SKM-1 treated with dmso at 0.1 percent for 144 hours (cell line): Measurements from ENCODE around the gene ARHGAP26.
"Not testable (repeated sequence)": the region's sequence is repeated elsewhere in the genome, so short reads cannot be mapped to it uniquely, and the experiment has no call there.

Source experiments
- DNase-seq: peaks from one replicate; lab custom pipeline; 2025; ENCODE audit not compliant: unreplicated experiment; lab: John Stamatoyannopoulos, UW

ARHGAP26 gene

GRCh38 chr5:142926549-142926948, 156.4 kb downstream of the ARHGAP26 start:
- DNase-seq: no peak

DNA sequence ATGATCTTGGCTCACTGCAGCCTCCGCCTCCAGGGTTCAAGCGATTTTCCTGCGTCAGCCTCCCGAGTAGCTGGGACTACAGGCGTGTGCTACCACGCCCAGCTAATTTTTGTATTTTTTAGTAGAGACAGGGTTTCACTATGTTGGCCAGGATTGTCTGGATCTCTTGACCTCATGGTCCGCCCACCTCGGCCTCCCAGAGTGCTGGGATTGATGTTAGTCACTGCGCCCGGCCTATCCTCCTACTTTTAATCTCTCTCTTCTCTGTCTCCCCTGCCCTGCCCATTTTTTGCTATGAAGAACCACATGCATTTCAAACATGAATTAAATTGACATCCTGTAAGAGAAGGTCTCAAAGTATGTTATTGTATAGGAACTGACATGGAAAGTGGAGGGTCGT, 158.8 kb downstream of the ARHGAP26 start:
- not testable (repeated sequence) for DNase-seq

DNA sequence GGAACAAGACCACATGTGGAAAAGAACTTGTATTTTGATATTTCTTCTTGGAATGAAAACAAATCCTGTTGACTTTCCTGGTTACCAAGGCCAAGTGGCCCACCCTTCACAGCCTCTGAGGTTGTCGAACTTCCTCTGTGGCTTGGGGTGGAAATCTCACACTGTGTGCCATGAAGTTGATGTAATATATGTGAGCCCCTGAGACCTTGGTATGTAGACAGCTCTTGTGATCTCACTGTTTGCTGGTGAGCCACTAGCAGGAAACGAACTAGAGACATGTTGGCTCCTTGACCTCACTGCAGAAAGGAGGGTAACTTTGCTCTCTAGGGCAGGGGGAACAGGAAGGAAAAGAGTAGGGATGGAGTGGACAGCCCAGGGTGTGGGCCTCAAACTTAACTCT, 159.4 kb downstream of the ARHGAP26 start:
- DNase-seq: no peak

- no peak for DNase-seq
Observed at GRCh38 chr5:142930395-142931110, 160.4 kb downstream of the ARHGAP26 start.

DNA sequence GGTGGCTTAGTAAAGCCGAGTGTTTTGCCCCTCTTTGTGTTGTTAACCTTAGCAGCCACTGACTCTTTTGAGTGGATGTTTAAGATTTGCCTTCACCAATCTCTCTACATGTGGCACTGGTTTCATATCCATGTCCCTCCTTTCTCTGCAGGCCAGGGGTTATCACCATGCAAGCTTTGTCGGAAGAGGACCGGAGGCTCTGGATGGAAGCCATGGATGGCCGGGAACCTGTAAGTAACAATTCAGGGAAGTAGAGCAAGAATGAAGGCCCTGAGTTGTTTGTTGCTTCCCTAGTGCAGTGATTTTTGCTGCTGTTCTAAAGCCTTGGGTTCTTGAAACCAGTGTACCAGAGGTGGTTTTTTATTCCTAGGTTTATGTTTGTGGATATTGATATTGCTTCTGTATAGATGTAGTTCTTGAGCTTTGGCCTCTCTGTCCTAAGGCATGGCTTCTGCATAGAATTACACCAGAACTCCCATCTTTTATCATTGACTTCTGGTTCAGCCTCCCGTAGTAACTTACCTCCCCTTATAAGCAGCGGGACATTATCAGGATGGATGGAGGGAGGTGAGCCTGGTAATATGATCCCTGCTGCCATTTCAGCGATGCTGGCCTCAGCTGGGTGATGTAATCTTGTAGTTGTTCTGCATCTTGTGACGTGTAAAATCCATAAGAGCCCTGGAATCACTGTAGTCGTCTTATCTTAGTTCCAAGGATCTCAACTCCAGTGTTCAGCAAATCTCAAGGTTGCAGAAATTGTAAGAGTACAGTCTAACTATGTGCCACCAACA, 161.9 kb downstream of the ARHGAP26 start:
- DNase-seq: no peak

DNA sequence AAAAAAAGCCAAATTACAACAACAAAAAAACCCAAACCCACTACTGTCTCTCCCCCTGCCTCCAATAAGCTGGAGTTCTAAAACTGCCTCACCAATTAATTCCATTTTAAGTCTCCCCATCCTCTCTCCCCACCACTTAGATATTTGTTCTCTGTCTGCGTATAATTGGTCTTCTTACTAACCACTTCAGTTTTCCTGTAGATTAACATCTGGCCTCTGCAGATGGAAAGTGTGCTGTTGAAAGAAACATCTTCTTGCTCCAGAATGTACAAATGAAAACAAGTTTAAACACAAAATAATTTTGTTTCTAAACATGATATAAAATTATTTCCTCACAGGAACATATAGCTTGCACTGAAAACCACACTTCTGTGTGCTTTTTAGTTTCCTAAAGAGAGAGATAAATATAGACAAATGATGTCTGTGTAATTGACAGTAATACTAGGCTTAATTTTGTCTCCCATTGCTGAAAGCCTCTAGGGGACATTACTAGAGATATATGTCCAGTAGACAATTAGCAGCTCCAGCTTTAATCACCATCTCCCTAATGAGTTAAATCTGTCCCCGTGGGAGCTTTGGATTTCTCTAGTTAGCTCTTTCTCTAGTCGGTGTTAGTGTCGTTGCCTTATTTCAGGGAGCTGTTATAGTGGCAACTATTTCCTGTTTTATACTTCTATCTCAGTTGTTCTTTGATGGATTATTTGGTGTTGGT, 164.0 kb downstream of the ARHGAP26 start:
- no peak for DNase-seq

- no peak for DNase-seq
Observed at GRCh38 chr5:142935014-142935413, 164.8 kb downstream of the ARHGAP26 start.

DNA sequence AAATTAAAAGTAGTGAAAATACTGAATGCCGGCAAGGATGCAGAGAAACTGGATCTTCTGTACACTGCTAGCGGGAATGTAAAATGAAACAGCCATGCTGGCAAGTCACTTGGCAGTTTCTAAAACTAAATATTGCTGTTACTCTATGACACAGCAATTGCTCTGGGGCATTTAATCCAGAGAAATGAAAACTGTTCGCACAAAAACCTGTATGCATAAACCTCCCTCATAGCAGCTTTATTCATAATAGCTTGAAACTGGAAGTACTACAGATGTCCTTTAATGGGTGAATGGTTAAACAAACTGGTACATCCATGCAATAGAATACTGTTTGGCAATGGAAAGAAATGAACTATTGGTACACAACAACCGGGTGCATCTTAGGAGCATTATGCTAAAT, 167.2 kb downstream of the ARHGAP26 start:
- no peak for DNase-seq

GRCh38 chr5:142938266-142938880, 168.2 kb downstream of the ARHGAP26 start:
- no peak for DNase-seq

GRCh38 chr5:142939006-142939405, 168.8 kb downstream of the ARHGAP26 start:
- DNase-seq: no peak

DNA sequence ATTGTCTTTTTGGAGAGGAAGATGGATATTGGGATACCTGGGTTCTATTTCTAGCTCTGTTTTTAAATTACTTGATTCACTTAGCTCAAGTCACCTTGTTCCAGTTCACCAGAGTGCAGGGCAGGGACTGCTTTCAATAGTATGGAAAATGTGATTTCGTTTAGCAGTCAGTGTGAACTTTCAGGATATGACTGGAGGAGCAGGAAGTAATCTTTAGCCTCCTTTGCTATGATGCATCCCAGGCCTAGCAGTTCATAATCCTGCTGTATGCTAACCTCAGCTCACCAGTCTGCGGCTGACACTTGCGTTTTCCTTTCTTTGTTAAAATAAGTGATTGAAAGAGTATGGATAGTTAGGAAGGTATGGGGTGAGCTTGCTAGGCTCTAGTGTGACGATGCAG, 169.7 kb downstream of the ARHGAP26 start:
- no peak for DNase-seq

GRCh38 chr5:142941245-142941644, 171.1 kb downstream of the ARHGAP26 start:
- no peak for DNase-seq

- no peak for DNase-seq
Observed at GRCh38 chr5:142942901-142943300, 172.7 kb downstream of the ARHGAP26 start.

DNA sequence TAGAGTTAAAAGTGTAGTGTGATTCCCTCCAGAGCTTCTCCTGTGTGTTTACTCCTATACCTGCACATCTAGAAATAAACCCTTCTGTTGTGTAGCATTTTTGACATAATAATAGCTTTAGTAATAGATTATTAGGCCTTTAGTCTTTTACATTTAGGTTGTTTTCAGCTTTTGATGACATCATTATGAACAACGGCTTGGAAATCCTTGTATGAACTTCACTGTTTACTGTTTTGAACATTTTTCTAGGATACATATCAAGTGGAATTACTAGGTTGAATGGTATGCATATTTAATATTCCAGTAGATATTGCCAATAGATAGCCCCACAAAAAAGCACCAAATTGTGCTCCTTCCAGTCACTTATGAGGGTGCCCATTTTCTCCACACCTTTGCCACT, 174.0 kb downstream of the ARHGAP26 start:
- no peak for DNase-seq

GRCh38 chr5:142945321-142945720, 175.1 kb downstream of the ARHGAP26 start:
- no peak for DNase-seq

GRCh38 chr5:142945845-142946244, 175.7 kb downstream of the ARHGAP26 start:
- no peak for DNase-seq

DNA sequence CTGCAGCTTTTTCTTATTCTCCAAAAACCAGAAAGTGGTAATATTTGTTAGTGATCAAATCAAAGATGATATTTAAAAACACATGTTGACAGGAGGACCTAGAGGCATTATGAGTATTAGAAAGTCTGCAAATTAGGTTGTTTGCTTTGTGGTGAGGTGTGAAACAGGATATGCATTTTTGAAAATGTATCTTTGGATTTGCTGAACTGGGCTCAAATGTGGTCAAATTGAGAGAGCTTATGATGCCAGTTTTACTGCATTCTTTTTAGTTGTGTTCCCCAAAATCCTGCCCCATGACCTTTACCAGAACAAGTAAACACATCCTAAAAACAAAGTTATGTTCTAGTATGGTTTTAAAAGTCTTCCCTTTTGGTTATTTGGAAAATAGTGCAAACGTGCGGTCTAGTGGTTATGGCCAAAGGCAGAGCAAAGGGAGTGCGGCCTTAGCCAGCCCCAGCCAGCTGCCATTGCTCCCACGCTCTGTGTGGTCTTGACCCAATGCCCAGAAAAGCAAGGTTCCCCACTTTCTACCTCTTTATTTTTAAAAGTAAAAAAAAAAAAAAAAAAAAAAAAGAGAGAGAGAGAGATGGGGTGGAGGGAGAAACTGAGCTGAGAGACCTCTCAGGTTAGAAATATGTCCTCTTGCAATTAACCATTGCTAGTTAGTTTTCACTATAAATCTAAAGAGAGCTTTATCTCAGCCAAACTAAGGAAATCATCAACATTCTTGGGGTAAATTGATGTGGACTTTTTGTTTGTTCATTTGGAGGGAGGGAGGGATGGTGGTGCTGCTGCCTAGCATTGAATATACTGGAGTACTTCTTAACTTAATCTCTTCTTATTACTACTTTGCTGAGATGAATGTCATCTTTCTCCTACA, 176.6 kb downstream of the ARHGAP26 start:
- no peak for DNase-seq

DNA sequence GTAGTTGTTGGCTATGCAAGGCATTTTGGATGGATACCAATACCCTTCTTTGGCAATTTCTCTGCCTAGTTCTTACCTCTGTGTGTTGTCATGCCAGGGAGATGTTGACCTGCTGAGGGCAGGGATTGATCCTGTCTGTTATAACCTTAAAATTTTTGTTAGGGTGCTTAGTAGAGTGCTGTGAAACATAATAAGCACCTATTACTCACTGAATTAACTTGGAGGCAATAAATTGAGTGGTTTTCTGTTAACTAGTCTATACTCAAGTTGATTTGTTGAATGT, 177.2 kb downstream of the ARHGAP26 start:
- DNase-seq: no peak

- DNase-seq: no peak
Observed at GRCh38 chr5:142952229-142952628, 182.1 kb downstream of the ARHGAP26 start.

DNA sequence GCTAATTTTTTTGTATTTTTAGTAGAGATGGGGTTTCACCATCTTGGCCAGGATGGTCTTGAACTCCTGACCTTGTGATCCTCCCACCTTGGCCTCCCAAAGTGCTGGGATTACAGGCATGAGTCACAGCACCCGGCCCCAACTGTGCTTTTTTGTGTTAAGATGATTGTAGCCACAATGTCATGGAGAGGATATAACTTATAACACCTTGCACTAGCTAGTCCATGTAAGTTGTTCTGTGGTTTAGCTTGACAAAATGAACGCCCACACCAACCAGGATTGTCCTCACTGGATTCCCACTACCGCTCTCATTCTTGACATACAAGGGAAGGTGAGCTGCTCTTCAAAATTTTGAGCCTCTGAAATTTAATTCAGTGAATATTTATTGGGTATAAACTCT, 182.7 kb downstream of the ARHGAP26 start:
- not testable (repeated sequence) for DNase-seq

GRCh38 chr5:142954455-142954854, 184.3 kb downstream of the ARHGAP26 start:
- no peak for DNase-seq
